ENCODE results near the gene SAMD14.

Gene SAMD14

GRCh38 chr17:50144845-50145531 lies 15.0 kb upstream of the SAMD14 start:
- Histone ChIP-seq H3K4me2 (ENCODE audit: insufficient read depth, low read length) (peak overlapping the region; percentile 88; the same call in 1 of the 2 replicates), H4K20me1 (ENCODE audit: insufficient read depth, low read length) (peaks cover 78% of the 10 kb centered on the region), H3K27ac (ENCODE audit: low read length) (no peak overlapping the region), H3K79me2 (ENCODE audit: insufficient read depth, low read length) (peaks cover 39% of the 10 kb centered on the region), H3K9ac (ENCODE audit: low read depth, low read length) (no peak overlapping the region), H3K9me3 (ENCODE audit: insufficient read depth, low read length, severe bottlenecking) (no peaks in the 10 kb centered on the region), H3K4me1 (ENCODE audit: insufficient read depth, low read length) (peaks cover 63% of the 10 kb centered on the region), H2AFZ (ENCODE audit: low read depth, low read length) (no peak overlapping the region), H3K36me3 (ENCODE audit: insufficient read depth, low read length) (peaks cover 65% of the 10 kb centered on the region), H3K4me3 (ENCODE audit: low read depth in 1 of 2, low read length in 2 of 2) (no peak overlapping the region), H3K27me3 (ENCODE audit: insufficient read depth, low read length, poor library complexity) (no peaks in the 10 kb centered on the region)
- TF ChIP-seq EZH2 (IDR thresholded peaks at IDR 0.05; ENCODE audit: borderline replicate concordance, low read depth, low read length, severe bottlenecking) (no peak), CTCF (IDR thresholded peaks at IDR 0.05; ENCODE audit: borderline replicate concordance, extremely low read depth, low read length, poor library complexity, severe bottlenecking) (no peak)
- no peak for DNase-seq
- no peak for ATAC-seq (ENCODE audit: insufficient read depth, low read depth)

GRCh38 chr17:50144355-50144754 lies 14.4 kb upstream of the SAMD14 start:
- no peak overlapping the region for H3K9ac ChIP-seq (ENCODE audit: low read depth, low read length)
- H3K4me3 ChIP-seq (ENCODE audit: low read depth in 1 of 2, low read length in 2 of 2): no peak overlapping the region
- H3K36me3 ChIP-seq (ENCODE audit: insufficient read depth, low read length): peaks cover 69% of the 10 kb centered on the region
- no peak for TF ChIP-seq EZH2 (IDR thresholded peaks at IDR 0.05; ENCODE audit: borderline replicate concordance, low read depth, low read length, severe bottlenecking)
- no peak for TF ChIP-seq CTCF (IDR thresholded peaks at IDR 0.05; ENCODE audit: borderline replicate concordance, extremely low read depth, low read length, poor library complexity, severe bottlenecking)
- H3K9me3 ChIP-seq (ENCODE audit: insufficient read depth, low read length, severe bottlenecking): no peaks in the 10 kb centered on the region
- peaks cover 32% of the 10 kb centered on the region for H3K79me2 ChIP-seq (ENCODE audit: insufficient read depth, low read length)
- no peak overlapping the region for H3K4me2 ChIP-seq (ENCODE audit: insufficient read depth, low read length)
- H4K20me1 ChIP-seq (ENCODE audit: insufficient read depth, low read length): peaks cover 81% of the 10 kb centered on the region
- DNase-seq (no peak), ATAC-seq (ENCODE audit: insufficient read depth, low read depth) (no peak)
- H3K4me1 ChIP-seq (ENCODE audit: insufficient read depth, low read length): peaks cover 58% of the 10 kb centered on the region
- no peak overlapping the region for H3K27ac ChIP-seq (ENCODE audit: low read length)
- no peak overlapping the region for H2AFZ ChIP-seq (ENCODE audit: low read depth, low read length)
- H3K27me3 ChIP-seq (ENCODE audit: insufficient read depth, low read length, poor library complexity): no peaks in the 10 kb centered on the region

- Histone ChIP-seq H3K36me3 (ENCODE audit: insufficient read depth, low read length) (peaks cover 76% of the 10 kb centered on the region), H3K79me2 (ENCODE audit: insufficient read depth, low read length) (peaks cover 27% of the 10 kb centered on the region)
- ATAC-seq (ENCODE audit: insufficient read depth, low read depth): no peak
Measured at GRCh38 chr17:50143461-50144176, 13.7 kb upstream of the SAMD14 start.

More at GRCh38 chr17:50143461-50144176, 13.7 kb upstream of the SAMD14 start:
- Histone ChIP-seq H3K4me1 (ENCODE audit: insufficient read depth, low read length) (peaks cover 52% of the 10 kb centered on the region), H3K9me3 (ENCODE audit: insufficient read depth, low read length, severe bottlenecking) (no peaks in the 10 kb centered on the region), H2AFZ (ENCODE audit: low read depth, low read length) (no peak overlapping the region), H3K27me3 (ENCODE audit: insufficient read depth, low read length, poor library complexity) (no peaks in the 10 kb centered on the region), H3K4me2 (ENCODE audit: insufficient read depth, low read length) (no peak overlapping the region), H4K20me1 (ENCODE audit: insufficient read depth, low read length) (peaks cover 82% of the 10 kb centered on the region), H3K27ac (ENCODE audit: low read length) (no peak overlapping the region), H3K9ac (ENCODE audit: low read depth, low read length) (no peak overlapping the region), H3K4me3 (ENCODE audit: low read depth in 1 of 2, low read length in 2 of 2) (no peak overlapping the region)
- TF ChIP-seq EZH2 (IDR thresholded peaks at IDR 0.05; ENCODE audit: borderline replicate concordance, low read depth, low read length, severe bottlenecking): no peak
- TF ChIP-seq CTCF (IDR thresholded peaks at IDR 0.05; ENCODE audit: borderline replicate concordance, extremely low read depth, low read length, poor library complexity, severe bottlenecking): no peak
- no peak for DNase-seq

Measured in DND-41 (cell line).